ENCODE results near the gene MYO1B. TPM values are rescaled to one million over a fixed set of nuclear protein-coding genes. Genes with fewer than 3 reads are reported as not detected.
A peak's percentile ranks its signal among the peaks of the same experiment; 100 is the strongest.

Gene MYO1B
- total RNA-seq, 1 donor from 2014 or later = 165 TPM

GRCh38 chr2:191258996-191259395, 13.8 kb downstream of the MYO1B start:
- DNase-seq (ENCODE audit: low read depth) = no peak

DNA sequence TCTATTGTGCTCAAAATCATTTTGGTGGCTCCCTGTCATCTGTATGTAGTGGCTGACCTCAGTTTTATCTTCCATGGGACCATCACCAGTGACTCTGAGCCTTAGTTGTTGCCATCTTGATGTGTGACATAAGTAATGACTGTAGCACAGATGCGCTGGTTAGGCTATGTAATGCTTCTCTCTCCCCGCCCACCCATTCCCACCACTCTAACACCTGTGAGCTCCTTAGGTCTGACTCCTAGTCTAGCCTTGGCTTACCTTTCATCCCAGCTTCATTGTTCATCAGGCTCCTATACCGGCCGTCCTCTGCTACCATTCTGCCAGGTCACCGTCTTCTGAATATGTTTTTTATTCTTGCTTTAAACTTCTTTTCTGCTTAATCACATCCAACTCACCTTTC, 17.2 kb downstream of the MYO1B start:
- DNase-seq (ENCODE audit: low read depth) = peak; percentile 15

DNA sequence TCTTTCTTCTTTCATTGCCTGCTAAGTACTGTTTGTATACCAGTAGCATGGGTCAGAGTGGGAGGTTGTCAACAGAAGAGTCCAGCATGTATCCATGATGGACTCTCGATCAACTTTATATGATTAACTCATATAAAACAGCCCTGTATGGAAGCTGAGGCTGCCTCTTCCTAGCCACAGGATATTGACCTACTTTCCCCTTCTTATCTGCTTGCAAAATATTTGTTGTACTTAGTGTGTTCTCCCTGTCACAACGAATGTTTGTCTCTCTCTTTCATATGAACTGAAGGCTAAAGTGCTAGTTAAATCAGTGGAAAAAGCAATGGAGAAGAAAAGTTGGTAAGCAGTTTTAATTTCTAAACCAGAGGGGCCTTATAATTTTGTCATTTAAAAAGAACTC, 17.8 kb downstream of the MYO1B start:
- DNase-seq (ENCODE audit: low read depth) = no peak

- peak; percentile 66 for DNase-seq (ENCODE audit: low read depth)
These were observed 19.5 kb downstream of the MYO1B start for GRCh38 chr2:191264647-191265081.

DNA sequence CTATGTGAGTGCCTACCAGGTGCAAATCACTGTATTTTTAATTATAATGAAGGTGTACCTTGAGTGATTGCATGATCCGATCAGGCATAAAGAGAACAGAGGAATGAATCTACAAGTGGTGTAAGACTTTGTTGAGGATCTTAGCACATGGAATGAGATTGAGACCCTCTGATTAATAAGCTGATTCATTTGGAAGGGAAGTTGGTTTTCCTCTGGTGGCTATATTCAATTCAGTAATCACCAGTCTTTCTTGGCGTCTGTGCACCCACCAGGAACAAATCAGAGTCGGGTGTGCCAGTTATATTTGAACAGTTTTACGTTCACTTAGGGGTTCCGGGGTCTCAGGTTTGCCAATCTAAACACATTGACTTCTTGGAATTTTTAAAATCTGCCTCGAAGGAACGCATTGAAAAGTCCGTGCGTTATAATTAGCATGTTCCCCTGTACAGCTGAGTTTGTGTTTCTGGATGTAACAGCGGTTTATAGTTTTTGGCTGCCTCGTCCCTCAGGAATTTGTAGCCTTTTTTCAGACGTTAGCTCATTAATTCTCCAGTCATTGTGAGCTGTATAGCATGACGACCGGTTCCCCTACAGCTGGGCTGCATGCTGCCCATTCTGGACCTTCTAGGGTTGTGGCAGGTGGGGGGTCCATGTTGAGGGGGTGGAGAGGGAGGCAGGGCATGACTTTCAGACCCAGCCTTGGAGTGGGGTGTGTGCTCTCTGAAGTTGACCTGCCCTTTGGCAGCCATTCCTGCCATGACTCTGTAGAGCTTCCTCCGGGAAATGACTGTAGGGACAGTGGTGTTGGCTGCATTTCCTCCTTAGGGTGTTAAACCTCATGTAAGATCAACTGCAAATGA, 20.3 kb downstream of the MYO1B start:
- DNase-seq (ENCODE audit: low read depth) = peak; percentile 56

DNA sequence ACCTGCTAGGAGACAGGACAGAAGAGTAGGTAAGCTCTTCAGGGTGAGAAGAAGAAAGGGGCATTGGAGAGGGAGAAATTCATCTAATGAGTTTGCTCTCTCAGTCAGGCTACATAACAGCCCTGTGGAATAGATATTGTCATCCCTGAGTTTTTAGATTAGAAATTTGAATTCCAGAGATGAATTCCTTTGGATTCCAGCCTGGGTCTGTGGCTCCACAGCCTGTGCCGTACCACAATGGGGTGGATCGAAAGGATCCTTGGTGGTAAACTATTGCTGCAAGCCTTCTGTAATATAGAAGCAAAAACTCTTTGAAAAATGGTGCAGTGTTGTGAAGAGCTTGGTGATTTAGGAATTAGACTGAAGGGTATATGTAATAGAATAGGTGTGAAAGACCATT, 21.0 kb downstream of the MYO1B start:
- DNase-seq (ENCODE audit: low read depth) = no peak

- DNase-seq (ENCODE audit: low read depth) = no peak
These were observed 23.4 kb downstream of the MYO1B start for GRCh38 chr2:191268596-191268995.

DNA sequence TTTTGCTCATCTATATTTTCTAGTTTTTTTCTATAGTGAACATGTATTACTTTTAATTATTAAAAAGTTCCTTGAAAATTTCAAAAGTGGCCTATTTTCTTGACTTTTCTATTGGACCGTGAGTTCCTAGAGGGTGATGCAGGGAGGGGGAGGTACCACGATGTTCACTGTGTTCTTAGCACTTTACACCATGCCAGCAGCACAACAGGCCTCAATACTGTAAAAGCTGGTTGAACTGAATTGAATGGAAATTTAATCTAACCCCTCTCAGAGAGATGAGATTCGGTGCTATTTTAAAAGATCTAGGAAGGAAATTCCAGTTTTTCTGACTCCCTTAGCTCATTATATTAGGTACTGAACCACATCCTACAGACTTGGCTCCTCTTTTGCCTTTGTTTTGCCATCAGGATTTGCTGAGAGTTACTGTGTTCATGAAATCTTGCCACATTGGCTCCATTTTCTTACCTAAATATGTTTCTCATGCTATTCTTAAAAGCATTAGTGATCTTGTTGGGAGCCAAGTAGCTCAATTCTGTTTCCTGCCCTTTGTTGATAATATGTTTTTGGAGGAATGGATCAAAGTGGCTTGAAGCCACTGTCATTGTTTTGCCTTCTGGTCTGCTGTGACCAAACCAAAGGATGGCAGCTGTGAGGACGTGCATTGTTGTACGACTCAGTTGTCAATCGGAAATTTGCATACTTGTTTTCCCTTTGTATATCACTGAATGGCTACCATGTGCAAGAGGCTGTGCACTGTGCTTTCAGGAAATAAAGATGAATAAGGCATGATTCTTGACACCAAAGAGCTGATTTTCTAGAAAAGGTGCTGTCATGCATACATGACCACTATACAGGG, 25.3 kb downstream of the MYO1B start:
- DNase-seq (ENCODE audit: low read depth) = no peak

GRCh38 chr2:191272064-191272463, 26.9 kb downstream of the MYO1B start:
- no peak for DNase-seq (ENCODE audit: low read depth)

GRCh38 chr2:191274413-191274815, 29.2 kb downstream of the MYO1B start:
- no peak for DNase-seq (ENCODE audit: low read depth)

GRCh38 chr2:191276792-191277465, 31.7 kb downstream of the MYO1B start:
- no peak for DNase-seq (ENCODE audit: low read depth)

DNA sequence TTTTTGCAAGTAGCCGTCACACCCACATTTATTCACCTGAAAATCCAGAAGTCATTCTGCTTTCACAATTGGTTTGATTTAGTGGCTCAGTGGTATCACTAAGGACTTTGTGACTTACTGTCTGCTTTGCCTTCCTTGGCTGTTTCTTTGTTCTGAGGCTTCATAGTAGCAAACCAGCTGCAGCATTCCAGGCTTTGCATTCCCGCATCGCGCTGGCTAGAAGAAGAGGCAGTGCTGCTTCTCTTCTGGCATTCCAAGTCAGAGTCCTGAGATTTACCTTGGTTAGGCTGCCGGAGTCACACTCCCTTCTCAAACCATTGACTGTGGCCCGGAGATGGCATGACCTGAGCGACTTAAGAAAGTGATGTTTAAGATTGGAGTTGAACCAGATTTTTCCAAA, 35.1 kb downstream of the MYO1B start:
- no peak for DNase-seq (ENCODE audit: low read depth)

DNA sequence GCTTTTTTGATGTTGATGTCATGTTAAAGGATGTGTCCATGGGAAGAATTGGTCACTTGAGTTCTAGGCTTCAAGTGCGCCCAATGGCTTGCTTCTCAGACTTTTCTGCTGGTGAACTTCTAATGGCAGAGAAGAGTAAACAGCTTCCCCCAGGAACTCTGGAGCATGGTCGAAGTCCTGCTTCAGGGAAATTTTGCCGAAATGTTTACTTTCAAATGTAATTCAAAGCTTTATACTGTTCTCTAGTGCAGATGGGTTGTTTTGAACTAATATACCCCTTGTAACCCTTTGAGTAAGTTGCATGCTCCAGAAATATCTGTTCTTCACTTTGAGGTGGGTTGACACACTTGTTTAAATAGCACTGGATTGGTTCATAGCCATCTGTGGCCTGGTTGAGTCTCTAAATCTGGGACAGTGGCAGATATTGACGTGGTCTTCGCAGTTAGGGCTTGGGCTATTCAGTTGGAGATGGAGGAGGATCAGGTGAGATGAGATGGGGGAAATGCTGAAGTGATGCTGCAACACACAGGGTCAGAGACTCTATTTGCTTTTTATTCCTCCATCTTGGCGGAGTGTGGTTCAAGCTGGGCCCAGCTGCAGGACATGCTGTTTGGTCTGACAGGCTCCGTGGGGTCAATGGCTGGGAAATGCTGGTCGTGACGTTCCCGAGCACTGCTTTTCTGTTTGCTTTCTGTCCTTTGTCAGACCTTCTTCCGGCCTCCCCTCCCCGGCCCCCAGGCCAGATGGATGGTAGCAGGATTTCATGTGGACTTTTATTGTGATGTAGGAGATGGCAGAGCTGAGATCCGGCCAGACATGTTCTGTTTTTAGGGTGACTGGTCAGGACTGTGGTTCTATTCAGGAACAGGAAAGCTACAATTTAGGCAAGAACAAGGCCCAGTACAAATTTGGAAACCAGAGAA, 35.9 kb downstream of the MYO1B start:
- no peak for DNase-seq (ENCODE audit: low read depth)

- DNase-seq (ENCODE audit: low read depth) = no peak
These were observed 40.0 kb downstream of the MYO1B start for GRCh38 chr2:191285252-191285651.

DNA sequence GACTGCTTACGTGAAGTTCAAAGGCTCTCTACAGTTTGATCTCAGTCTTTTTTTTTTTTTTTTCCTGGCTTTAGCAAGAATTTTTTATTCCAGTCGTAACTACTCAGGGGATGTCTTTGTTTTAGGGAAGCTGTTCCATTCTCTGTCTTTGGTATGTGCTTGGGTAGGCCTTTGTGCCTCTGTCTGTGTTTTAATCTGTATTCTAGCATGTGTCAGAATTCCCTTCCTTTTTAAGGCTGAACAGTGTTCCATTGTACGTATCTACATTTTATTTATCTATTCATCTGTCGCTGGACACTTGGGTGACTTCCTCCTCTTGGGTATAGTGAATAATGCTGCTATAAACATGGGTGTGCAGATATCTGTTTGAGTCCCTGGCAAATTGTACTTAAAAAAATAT, 42.6 kb downstream of the MYO1B start:
- DNase-seq (ENCODE audit: low read depth) = no peak

DNA sequence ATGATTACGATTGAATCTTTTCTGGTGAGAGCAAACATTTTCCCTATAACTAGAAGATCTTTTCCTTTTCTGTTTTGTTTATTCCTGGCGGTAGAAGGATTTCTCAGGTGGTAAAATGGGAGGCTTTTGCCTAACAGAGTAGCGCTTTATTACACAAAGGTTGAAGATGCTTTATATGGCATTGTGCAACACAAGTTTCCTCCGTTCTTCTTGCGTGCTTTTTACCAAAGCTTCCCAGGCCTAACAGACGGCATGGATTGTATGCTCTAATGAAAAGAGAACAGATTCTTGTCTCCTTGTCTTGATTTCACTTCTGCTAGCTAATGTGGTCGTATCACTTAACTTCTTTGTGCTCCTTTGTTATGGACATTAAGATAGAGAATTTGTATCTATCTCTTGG, 43.8 kb downstream of the MYO1B start:
- no peak for DNase-seq (ENCODE audit: low read depth)

- DNase-seq (ENCODE audit: low read depth) = no peak
These were observed 46.3 kb downstream of the MYO1B start for GRCh38 chr2:191291471-191291870.

GRCh38 chr2:191292869-191293268, 47.7 kb downstream of the MYO1B start:
- DNase-seq (ENCODE audit: low read depth) = no peak

DNA sequence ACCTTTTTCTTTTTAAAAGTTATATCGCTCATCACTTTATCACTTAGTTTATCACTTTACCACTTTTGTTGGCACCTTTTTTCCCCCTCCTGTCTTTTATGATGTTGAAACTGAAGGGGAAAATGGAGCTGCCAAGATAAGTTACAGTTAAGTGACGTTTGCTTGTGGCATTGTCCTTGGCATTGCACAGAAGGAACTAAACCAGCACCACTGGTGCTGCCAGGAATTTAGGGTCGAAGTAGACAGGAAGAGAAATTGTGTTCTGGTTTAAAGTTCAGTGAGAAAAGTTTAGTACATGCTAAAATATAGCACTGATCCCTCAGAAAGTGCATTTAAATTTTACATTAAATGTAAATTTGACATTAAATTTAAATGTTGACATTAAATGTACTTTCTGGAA, 49.9 kb downstream of the MYO1B start:
- no peak for DNase-seq (ENCODE audit: low read depth)

DNA sequence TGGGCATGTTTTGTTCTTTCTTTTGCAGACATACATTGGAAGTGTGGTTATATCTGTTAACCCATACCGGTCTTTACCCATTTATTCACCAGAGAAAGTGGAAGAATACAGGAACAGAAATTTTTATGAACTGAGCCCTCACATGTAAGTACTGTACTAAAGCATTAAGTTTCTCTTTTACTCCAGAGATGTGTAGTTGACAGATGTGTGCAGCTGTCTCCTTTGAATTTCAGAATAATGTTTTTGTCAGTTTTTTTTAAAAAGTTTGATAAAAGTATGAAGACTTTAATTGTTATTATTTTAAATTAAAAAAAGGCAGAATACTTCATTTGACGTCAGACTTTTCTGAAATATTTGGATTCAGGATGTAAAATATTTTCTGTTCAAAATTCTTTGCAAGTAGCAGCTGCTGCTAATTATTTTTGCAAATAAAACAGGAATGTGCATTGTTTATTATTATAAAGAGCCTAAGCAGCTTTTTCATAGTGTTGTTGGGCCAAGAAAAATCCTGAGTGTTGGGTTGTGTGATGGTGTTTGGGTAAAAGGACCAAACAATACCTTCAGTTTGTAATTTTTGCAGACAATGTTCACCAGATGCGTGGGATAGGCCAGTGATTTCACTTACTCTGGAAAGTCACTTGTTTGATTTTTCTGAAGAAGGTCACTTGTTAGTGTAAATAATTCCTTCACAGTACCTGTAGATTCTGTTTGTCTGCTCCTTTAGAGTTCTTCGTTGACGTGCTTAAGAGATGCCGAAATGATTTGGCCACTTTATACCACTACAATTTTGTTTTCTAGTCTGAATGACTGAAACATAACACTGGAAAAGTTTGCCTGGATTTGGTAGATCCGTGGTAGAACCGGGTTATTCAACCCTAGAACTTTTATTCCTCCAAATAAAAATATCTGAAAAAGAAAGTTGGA, 51.1 kb downstream of the MYO1B start:
- no peak for DNase-seq (ENCODE audit: low read depth)

All from renal cortical epithelial cell (primary cell).